K562 (cell line): ENCODE measurements around the gene RIN3. TPM values are rescaled to one million over a fixed set of nuclear protein-coding genes. Genes with fewer than 3 reads are reported as not detected.

ENCODE experiments used
- BRF1 ChIP-seq: IDR thresholded peaks from 3 replicates; pipeline ENCODE4 v1.6.1; 2011; ENCODE audit warnings: borderline replicate concordance, mild to moderate bottlenecking; ENCODE audit not compliant: insufficient read length; ENCODE audit errors: extremely low read depth
- CHCHD3 ChIP-seq: fragments of 250-450 bp; sonication (Bioruptor Pico); IDR thresholded peaks from 2 replicates; pipeline ENCODE4 v2.1.2; 2022; ENCODE audit warnings: mild to moderate bottlenecking
- DNMT1 ChIP-seq: fragments of 450-650 bp; IDR thresholded peaks from 2 replicates; pipeline ENCODE4 v1.6.1; 2016; ENCODE audit warnings: antibody characterized with exemption, mild to moderate bottlenecking
- E2F6 ChIP-seq, 2 experiments: IDR thresholded peaks; 2 replicates each; pipeline ENCODE4 v1.6.1; 2011; ENCODE audit warnings: borderline replicate concordance in 1 of 2, control low read depth in 1 of 2, low read depth in 1 of 2, low read length in 1 of 2, mild to moderate bottlenecking in 1 of 2, mixed read lengths in 1 of 2, moderate library complexity in 1 of 2; ENCODE audit not compliant: insufficient read depth in 1 of 2, insufficient read length in 1 of 2, poor library complexity in 1 of 2, severe bottlenecking in 1 of 2; ENCODE audit errors: extremely low read depth in 1 of 2
- HDAC8 ChIP-seq: fragments of 450-650 bp; IDR thresholded peaks from 2 replicates; pipeline ENCODE4 v1.6.1; 2016; ENCODE audit warnings: mild to moderate bottlenecking, missing genetic modification characterization, moderate library complexity, missing compliant biosample characterization
- HMGN3 ChIP-seq: IDR thresholded peaks from 2 replicates; pipeline ENCODE4 v1.6.1; 2011; ENCODE audit warnings: borderline replicate concordance, low read depth, mild to moderate bottlenecking, mixed read lengths, low read length; ENCODE audit not compliant: insufficient read length; ENCODE audit errors: extremely low read depth
- KLF6 ChIP-seq: fragments of 250-450 bp; sonication (Bioruptor Pico); IDR thresholded peaks from 2 replicates; pipeline ENCODE4 v1.4.0; 2020; ENCODE audit warnings: mild to moderate bottlenecking, moderate library complexity, borderline replicate concordance
- NEUROD1 ChIP-seq: fragments of 150-350 bp; IDR thresholded peaks from 2 replicates; pipeline ENCODE4 v1.6.1; 2014; ENCODE audit warnings: borderline replicate concordance, low read length, low read depth; ENCODE audit not compliant: partially characterized antibody
- NFE2 ChIP-seq: IDR thresholded peaks from 2 replicates; pipeline ENCODE4 v1.6.1; 2014; ENCODE audit warnings: antibody characterized with exemption, low read depth
- RBM15 ChIP-seq: fragments of 200-400 bp; formaldehyde crosslinking; IDR thresholded peaks from 2 replicates; pipeline ENCODE4 v1.6.1; 2018; ENCODE audit warnings: mild to moderate bottlenecking, low read length, moderate library complexity; ENCODE audit not compliant: insufficient read depth
- SMC3 ChIP-seq: conservative IDR thresholded peaks from 2 replicates; pipeline ENCODE4 v1.6.1; 2011; ENCODE audit warnings: low read depth, low read length, improper control_type of control experiment; ENCODE audit not compliant: insufficient read depth
- ZNF76 ChIP-seq: fragments of 250-450 bp; sonication (Bioruptor Pico); IDR thresholded peaks from 2 replicates; pipeline ENCODE4 v1.4.0; 2020; ENCODE audit warnings: mild to moderate bottlenecking, moderate library complexity, borderline replicate concordance
- polyA plus RNA-seq, 8 experiments: library from polyadenylated mRNA; depleted of rRNA in 4 of 8; stranded (reverse) in 5 of 8; unstranded in 3 of 8; fragments of >200 nt; fragmentation: Nextera tagmentation in 2 of 8; fragmentation: Illumina TruSeq in 1 of 8; extraction: Ambion mirVana in 2 of 8; extraction: Trizol in 1 of 8; gene quantifications; 2 replicates each; pipeline versions ENCODE4 v1.2.1 to v1.2.3, GENCODE V29; 2011 to 2014; ENCODE audit warnings: inconsistent platforms in 1 of 8, missing spikeins in 1 of 8
- total RNA-seq, 7 experiments: library from RNA; depleted of rRNA in 6 of 7; stranded (reverse); fragments of >200 nt in 6 of 7; fragmentation: Illumina TruSeq in 2 of 7; extraction: Trizol in 2 of 7; gene quantifications; 2 replicates each; pipeline versions ENCODE4 v1.2.1 to v1.2.3, GENCODE V29; 2011 to 2021; ENCODE audit warnings: low replicate concordance in 1 of 7

The RIN3 gene
- total and polyA plus RNA-seq, 9 of the 15 experiments (the other 6 are each of a cell fraction or from before 2014, with no cell fraction given), result 0.01 to 0.49 (median 0.08) TPM; not detected in 5

GRCh38 chr14:92686900-92687427 lies 173.4 kb downstream of the RIN3 start (continued):
- TF ChIP-seq ZNF76 (CRISPR knock-in tag) (no peak), HMGN3 (peak; percentile 28), NFE2 (no peak), HDAC8 (no peak), SMC3 (peak; percentile 80), DNMT1 (no peak), KLF6 (CRISPR knock-in tag) (no peak), RBM15 (no peak), BRF1 (no peak), E2F6 (IDR thresholded peaks at IDR 0.05; ENCODE audit: borderline replicate concordance in 1 of 2, extremely low read depth in 1 of 2, insufficient read depth in 1 of 2, insufficient read length in 1 of 2, low read depth in 1 of 2, low read length in 1 of 2, poor library complexity in 1 of 2, severe bottlenecking in 1 of 2) (peak in 1 of 2 experiments; percentile 60), NEUROD1 (no peak), CHCHD3 (CRISPR knock-in tag) (no peak)
